Measurements from ENCODE around the gene ELOB. TPM values are rescaled to one million over a fixed set of nuclear protein-coding genes. Genes with fewer than 3 reads are reported as not detected.

Gene ELOB
- polyA plus RNA-seq, 1 experiment: 146 TPM

GRCh38 chr16:2765462-2766404 is 11.3 kb downstream of the ELOB start:
- Histone ChIP-seq H3K4me3 (ENCODE audit: low read depth, low read length) (no peak overlapping the region), H3K27ac (ENCODE audit: low read depth, low read length) (no peak overlapping the region), H3K27me3 (ENCODE audit: control insufficient read depth, insufficient read depth, low read length) (no peaks in the 10 kb centered on the region), H3K9me3 (ENCODE audit: control insufficient read depth, insufficient read depth, low read length) (peaks cover 41% of the 10 kb centered on the region)
- CTCF ChIA-PET: no interaction called here
- TF ChIP-seq CTCF (IDR thresholded peaks at IDR 0.05; ENCODE audit: low read depth, low read length): no peak
- POLR2A ChIA-PET: no interaction called here
- DNase-seq (ENCODE audit: low read depth, low spot score): no peak

GRCh38 chr16:2764718-2765117 is 12.4 kb downstream of the ELOB start:
- ChIA-PET POLR2A (no interaction called here), CTCF (interaction anchor here (0.6 kb wide), 1 partner anchor 504 kb away, joined by 4 read pairs; no protein-coding TSS in a partner anchor)
- no peak for DNase-seq (ENCODE audit: low read depth, low spot score)
- H3K9me3 ChIP-seq (ENCODE audit: control insufficient read depth, insufficient read depth, low read length): peaks cover 41% of the 10 kb centered on the region
- TF ChIP-seq CTCF (IDR thresholded peaks at IDR 0.05; ENCODE audit: low read depth, low read length): no peak
- no peaks in the 10 kb centered on the region for H3K27me3 ChIP-seq (ENCODE audit: control insufficient read depth, insufficient read depth, low read length)
- no peak overlapping the region for H3K4me3 ChIP-seq (ENCODE audit: low read depth, low read length)
- H3K27ac ChIP-seq (ENCODE audit: low read depth, low read length): no peak overlapping the region

GRCh38 chr16:2763173-2763572 is 13.9 kb downstream of the ELOB start:
- no peak for TF ChIP-seq CTCF (IDR thresholded peaks at IDR 0.05; ENCODE audit: low read depth, low read length)
- no peak for DNase-seq (ENCODE audit: low read depth, low spot score)
- Histone ChIP-seq H3K27ac (ENCODE audit: low read depth, low read length) (no peak overlapping the region), H3K27me3 (ENCODE audit: control insufficient read depth, insufficient read depth, low read length) (no peaks in the 10 kb centered on the region), H3K9me3 (ENCODE audit: control insufficient read depth, insufficient read depth, low read length) (peaks cover 41% of the 10 kb centered on the region), H3K4me3 (ENCODE audit: low read depth, low read length) (no peak overlapping the region)
- CTCF ChIA-PET: interaction anchor here (0.7 kb wide), 1 partner anchor 88 kb away, joined by 3 read pairs; no protein-coding TSS in a partner anchor
- POLR2A ChIA-PET: interaction anchor here (1.0 kb wide), 1 partner anchor 15 kb away, joined by 3 read pairs; no protein-coding TSS in a partner anchor

GRCh38 chr16:2762711-2763110 is 14.4 kb downstream of the ELOB start:
- no peak for DNase-seq (ENCODE audit: low read depth, low spot score)
- H3K27ac ChIP-seq (ENCODE audit: low read depth, low read length): no peak overlapping the region
- H3K27me3 ChIP-seq (ENCODE audit: control insufficient read depth, insufficient read depth, low read length): no peaks in the 10 kb centered on the region
- ChIA-PET POLR2A (no interaction called here), CTCF (interaction anchor here (0.7 kb wide), 1 partner anchor 87 kb away, joined by 3 read pairs; no protein-coding TSS in a partner anchor)
- no peak overlapping the region for H3K4me3 ChIP-seq (ENCODE audit: low read depth, low read length)
- TF ChIP-seq CTCF (IDR thresholded peaks at IDR 0.05; ENCODE audit: low read depth, low read length): no peak
- H3K9me3 ChIP-seq (ENCODE audit: control insufficient read depth, insufficient read depth, low read length): peaks cover 41% of the 10 kb centered on the region

Data from AG04450 (cell line).